CD4-positive, alpha-beta T cell (primary cell): ENCODE data around the gene SREBF1. TPM values are rescaled to one million over a fixed set of nuclear protein-coding genes. Genes with fewer than 3 reads are reported as not detected.

Experiments
- ATAC-seq: fragments of 200-7000 bp; cut with Tn5 transposase; one replicate; pipeline ENCODE4 v1.10.0; 2022; ENCODE audit warnings: mild to moderate bottlenecking; ENCODE audit not compliant: poor library complexity
- CTCF ChIA-PET: fragments of 350-600 bp; sonication (Branson Sonifier 250); formaldehyde crosslinking; loops from one replicate; lab custom pipeline; 2021; ENCODE audit warnings: antibody characterized with exemption, inconsistent platforms; lab: Charles Lee
- POLR2A ChIA-PET: fragments of 350-600 bp; sonication (Branson Sonifier 250); formaldehyde crosslinking; loops from one replicate; lab custom pipeline; 2021; ENCODE audit warnings: antibody characterized with exemption, inconsistent platforms; lab: Charles Lee
- DNase-seq, 14 experiments: peaks; one replicate each; pipeline ENCODE4 v3.0.0-alpha.2; 2013 to 2020; ENCODE audit warnings: mixed read lengths in 2 of 14
- H3K27ac ChIP-seq, 2 donors: one replicate each; pipeline versions ENCODE4 v1.5.1 to v1.7.0; 2013; ENCODE audit warnings: low read length in 2 of 2, low read depth in 1 of 2, mild to moderate bottlenecking in 1 of 2
- H3K27me3 ChIP-seq, 2 experiments: 1 replicate in 1 of 2; 2 replicates in 1 of 2; pipeline versions ENCODE4 v1.6.1 to v1.7.0; 2013; ENCODE audit warnings: low read length in 2 of 2, control low read depth in 1 of 2, mild to moderate bottlenecking in 1 of 2, moderate library complexity in 1 of 2; ENCODE audit not compliant: insufficient read depth in 2 of 2, control insufficient read depth in 1 of 2
- H3K36me3 ChIP-seq: one replicate; pipeline ENCODE4 v1.6.1; 2013; ENCODE audit warnings: low read length, control low read depth; ENCODE audit not compliant: insufficient read depth
- H3K4me1 ChIP-seq: one replicate; pipeline ENCODE4 v1.6.1; 2013; ENCODE audit warnings: low read length, control low read depth; ENCODE audit not compliant: insufficient read depth
- H3K4me3 ChIP-seq: one replicate; pipeline ENCODE4 v1.5.1; 2013; ENCODE audit warnings: mild to moderate bottlenecking, low read length, moderate library complexity
- H3K9me3 ChIP-seq, 2 experiments: 1 replicate in 1 of 2; 2 replicates in 1 of 2; pipeline versions ENCODE4 v1.6.1 to v1.7.0; 2013; ENCODE audit warnings: low read length in 2 of 2, mild to moderate bottlenecking in 2 of 2, control low read depth in 1 of 2, moderate library complexity in 1 of 2; ENCODE audit not compliant: control insufficient read depth in 1 of 2, insufficient read depth in 1 of 2
- H3K27ac Mint-ChIP-seq: one replicate; pipeline ENCODE4 v1.8.0; 2020; ENCODE audit warnings: mixed read lengths
- H3K27me3 Mint-ChIP-seq: one replicate; pipeline ENCODE4 v1.8.0; 2021; ENCODE audit warnings: mixed read lengths
- H3K36me3 Mint-ChIP-seq: one replicate; pipeline ENCODE4 v1.8.0; 2021; ENCODE audit warnings: low read depth, mixed read lengths
- H3K4me1 Mint-ChIP-seq: one replicate; pipeline ENCODE4 v1.8.0; 2021; ENCODE audit warnings: low read depth, mixed read lengths
- H3K4me3 Mint-ChIP-seq: one replicate; pipeline ENCODE4 v1.8.0; 2020; ENCODE audit warnings: mild to moderate bottlenecking, mixed read lengths
- H3K9me3 Mint-ChIP-seq: one replicate; pipeline ENCODE4 v1.8.0; 2020; ENCODE audit warnings: mixed read lengths
- CTCF ChIP-seq: fragments of 200-600 bp; IDR thresholded peaks from one replicate; pipeline ENCODE4 v1.8.0; 2022; ENCODE audit warnings: antibody characterized with exemption, mild to moderate bottlenecking
- intact Hi-C, 2 experiments: fragments of 100-400 bp; cut with DNase I in 1 of 2; cut with micrococcal nuclease in 1 of 2; formaldehyde crosslinking; loops; one replicate each; pipeline versions ENCODE4 v1.15.1 to v1.9.0; 2023 to 2025; cut with DNase I, micrococcal nuclease
- total RNA-seq, 174 experiments: library from RNA in 2 of 174; stranded (reverse) in 2 of 174; gene quantifications; one replicate each; pipeline ENCODE4 v1.2.3 and lab custom pipeline; 2021 to 2026

The SREBF1 gene
- total RNA-seq, 2 experiments from 2014 or later: 249 to 264 TPM

GRCh38 chr17:17844500-17844899, 7.7 kb upstream of the SREBF1 start:
- peak overlapping the region; percentile 47 for H3K27ac Mint-ChIP-seq

GRCh38 chr17:17844079-17844478, 7.3 kb upstream of the SREBF1 start:
- intact Hi-C loops: no loop called here
- H3K36me3 ChIP-seq: peaks cover 9% of the 10 kb centered on the region
- TF ChIP-seq CTCF: no peak
- peak overlapping the region; percentile 47 for H3K27ac Mint-ChIP-seq
- no peaks in the 10 kb centered on the region for H3K36me3 Mint-ChIP-seq
- H3K27me3 Mint-ChIP-seq: no peaks in the 10 kb centered on the region
- H3K4me3 Mint-ChIP-seq: no peak overlapping the region
- DNase-seq (no peak), ATAC-seq (no peak)
- peaks cover 46% of the 10 kb centered on the region for H3K4me1 ChIP-seq
- H3K9me3 Mint-ChIP-seq: no peaks in the 10 kb centered on the region
- no peaks in the 10 kb centered on the region for H3K9me3 ChIP-seq
- no peaks in the 10 kb centered on the region for H3K27me3 ChIP-seq
- CTCF ChIA-PET: no interaction called here
- no peak overlapping the region for H3K27ac ChIP-seq
- no peak overlapping the region for H3K4me3 ChIP-seq
- POLR2A ChIA-PET: no interaction called here
- H3K4me1 Mint-ChIP-seq: peaks cover 33% of the 10 kb centered on the region

More at GRCh38 chr17:17844500-17844899, 7.7 kb upstream of the SREBF1 start:
- peaks cover 33% of the 10 kb centered on the region for H3K4me1 Mint-ChIP-seq
- no peak overlapping the region for H3K27ac ChIP-seq
- H3K9me3 ChIP-seq: no peaks in the 10 kb centered on the region
- intact Hi-C loops: no loop called here
- peaks cover 46% of the 10 kb centered on the region for H3K4me1 ChIP-seq
- H3K27me3 ChIP-seq: no peaks in the 10 kb centered on the region
- no peak for ATAC-seq
- no peak overlapping the region for H3K4me3 ChIP-seq
- no peaks in the 10 kb centered on the region for H3K36me3 Mint-ChIP-seq
- H3K4me3 Mint-ChIP-seq: no peak overlapping the region
- TF ChIP-seq CTCF: no peak
- H3K27me3 Mint-ChIP-seq: no peaks in the 10 kb centered on the region
- CTCF ChIA-PET: no interaction called here
- no peaks in the 10 kb centered on the region for H3K9me3 Mint-ChIP-seq
- no peak for DNase-seq
- peaks cover 9% of the 10 kb centered on the region for H3K36me3 ChIP-seq
- POLR2A ChIA-PET: no interaction called here

- Mint-ChIP-seq H3K27me3 (no peaks in the 10 kb centered on the region), H3K27ac (peak overlapping the region; percentile 98), H3K4me3 (no peak overlapping the region), H3K4me1 (peaks cover 31% of the 10 kb centered on the region), H3K36me3 (no peaks in the 10 kb centered on the region), H3K9me3 (no peaks in the 10 kb centered on the region)
- POLR2A ChIA-PET: no interaction called here
- ATAC-seq: no peak
- H3K36me3 ChIP-seq: peaks cover 9% of the 10 kb centered on the region
- H3K27me3 ChIP-seq: no peaks in the 10 kb centered on the region
- DNase-seq: no peak
- intact Hi-C loops: no loop called here
- no peaks in the 10 kb centered on the region for H3K9me3 ChIP-seq
- no peak overlapping the region for H3K27ac ChIP-seq
- CTCF ChIA-PET: no interaction called here
- no peak overlapping the region for H3K4me3 ChIP-seq
- TF ChIP-seq CTCF: no peak
- peaks cover 46% of the 10 kb centered on the region for H3K4me1 ChIP-seq
These were observed 6.3 kb upstream of the SREBF1 start for GRCh38 chr17:17843096-17843495.
